ENCODE data around the gene SEPTIN2.

The SEPTIN2 gene

DNA sequence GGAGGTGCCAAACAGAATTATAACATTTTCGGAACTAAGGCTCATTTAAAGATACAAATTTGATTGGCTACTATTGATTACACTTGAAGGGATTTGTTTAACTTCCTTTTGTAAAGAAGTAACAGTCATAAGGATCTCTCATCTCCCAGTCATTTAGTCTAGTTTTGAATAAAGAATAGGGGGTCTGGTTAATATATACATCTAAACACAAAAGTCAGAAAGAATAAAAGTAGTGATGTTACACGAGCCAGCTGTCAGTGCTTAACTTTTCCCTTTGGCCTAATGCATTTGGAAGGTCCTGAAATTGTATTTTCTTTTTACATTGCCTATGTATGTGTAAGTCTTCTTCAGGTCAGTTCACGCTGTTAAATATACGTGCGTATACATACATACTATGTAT, 8.1 kb downstream of the SEPTIN2 start:
- Histone ChIP-seq H3K4me1 (ENCODE audit: insufficient read depth, insufficient read length) (no peaks in the 10 kb centered on the region), H3K36me3 (ENCODE audit: insufficient read depth, insufficient read length, low read length) (peaks cover 66% of the 10 kb centered on the region), H3K9ac (ENCODE audit: insufficient read length, low read depth) (no peak overlapping the region), H3K4me3 (ENCODE audit: insufficient read length, low read depth) (no peak overlapping the region), H3K9me3 (ENCODE audit: insufficient read depth, low read length) (no peaks in the 10 kb centered on the region), H3K27me3 (ENCODE audit: insufficient read depth, insufficient read length) (no peaks in the 10 kb centered on the region)
- TF ChIP-seq YY1 (IDR thresholded peaks at IDR 0.05; ENCODE audit: insufficient read depth, insufficient read length): no peak
- no peak for TF ChIP-seq SUZ12 (IDR thresholded peaks at IDR 0.05; ENCODE audit: extremely low read depth, insufficient read depth, insufficient read length)
- no peak for TF ChIP-seq ZNF274 (IDR thresholded peaks at IDR 0.05; ENCODE audit: low read depth, low read length)
- DNase-seq (ENCODE audit: low read depth, low spot score): no peak

DNA sequence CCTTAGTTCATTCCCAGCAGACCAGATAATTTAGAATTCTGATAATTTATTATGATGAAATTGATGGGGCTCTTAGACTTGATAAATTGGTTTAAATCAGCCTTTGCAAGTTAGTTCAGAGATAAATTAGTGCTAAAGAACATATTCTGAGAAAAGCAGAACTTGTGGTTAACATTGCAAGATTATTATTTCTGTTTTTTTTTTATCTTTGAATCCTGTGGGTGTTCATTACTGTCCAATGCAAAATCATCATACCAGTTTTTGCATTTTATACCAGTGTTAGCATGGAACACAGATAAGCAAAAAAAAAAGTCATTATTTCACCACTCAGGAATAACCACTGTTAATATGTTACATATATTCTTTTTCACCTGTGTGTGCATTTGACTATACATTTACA, 9.1 kb downstream of the SEPTIN2 start:
- DNase-seq (ENCODE audit: low read depth, low spot score): no peak
- Histone ChIP-seq H3K9me3 (ENCODE audit: insufficient read depth, low read length) (no peaks in the 10 kb centered on the region), H3K4me1 (ENCODE audit: insufficient read depth, insufficient read length) (no peaks in the 10 kb centered on the region), H3K36me3 (ENCODE audit: insufficient read depth, insufficient read length, low read length) (peaks cover 69% of the 10 kb centered on the region), H3K4me3 (ENCODE audit: insufficient read length, low read depth) (no peak overlapping the region), H3K9ac (ENCODE audit: insufficient read length, low read depth) (no peak overlapping the region), H3K27me3 (ENCODE audit: insufficient read depth, insufficient read length) (no peaks in the 10 kb centered on the region)
- no peak for TF ChIP-seq YY1 (IDR thresholded peaks at IDR 0.05; ENCODE audit: insufficient read depth, insufficient read length)
- no peak for TF ChIP-seq ZNF274 (IDR thresholded peaks at IDR 0.05; ENCODE audit: low read depth, low read length)
- TF ChIP-seq SUZ12 (IDR thresholded peaks at IDR 0.05; ENCODE audit: extremely low read depth, insufficient read depth, insufficient read length): no peak

DNA sequence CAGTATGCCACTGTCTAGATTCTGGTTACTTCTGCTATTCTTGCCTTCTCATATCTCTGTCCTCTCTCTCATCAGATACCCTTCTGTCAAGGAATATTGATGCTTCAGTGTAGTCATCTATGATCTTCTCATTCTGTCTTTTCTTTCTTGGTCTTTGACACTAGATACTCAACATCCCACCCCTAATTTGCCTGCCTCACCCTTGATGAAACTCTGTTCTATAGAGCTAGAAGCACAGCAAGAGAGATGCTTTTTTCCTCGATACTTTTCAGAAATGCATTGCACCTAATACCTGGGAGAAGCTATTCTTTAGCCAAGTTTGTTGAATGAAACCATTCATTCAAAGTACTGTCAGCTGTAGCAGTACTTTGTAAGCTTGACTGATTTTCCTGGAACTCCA, 9.5 kb downstream of the SEPTIN2 start:
- no peak for DNase-seq (ENCODE audit: low read depth, low spot score)
- no peak overlapping the region for H3K9ac ChIP-seq (ENCODE audit: insufficient read length, low read depth)
- no peak for TF ChIP-seq YY1 (IDR thresholded peaks at IDR 0.05; ENCODE audit: insufficient read depth, insufficient read length)
- TF ChIP-seq ZNF274 (IDR thresholded peaks at IDR 0.05; ENCODE audit: low read depth, low read length): no peak
- TF ChIP-seq SUZ12 (IDR thresholded peaks at IDR 0.05; ENCODE audit: extremely low read depth, insufficient read depth, insufficient read length): no peak

DNA sequence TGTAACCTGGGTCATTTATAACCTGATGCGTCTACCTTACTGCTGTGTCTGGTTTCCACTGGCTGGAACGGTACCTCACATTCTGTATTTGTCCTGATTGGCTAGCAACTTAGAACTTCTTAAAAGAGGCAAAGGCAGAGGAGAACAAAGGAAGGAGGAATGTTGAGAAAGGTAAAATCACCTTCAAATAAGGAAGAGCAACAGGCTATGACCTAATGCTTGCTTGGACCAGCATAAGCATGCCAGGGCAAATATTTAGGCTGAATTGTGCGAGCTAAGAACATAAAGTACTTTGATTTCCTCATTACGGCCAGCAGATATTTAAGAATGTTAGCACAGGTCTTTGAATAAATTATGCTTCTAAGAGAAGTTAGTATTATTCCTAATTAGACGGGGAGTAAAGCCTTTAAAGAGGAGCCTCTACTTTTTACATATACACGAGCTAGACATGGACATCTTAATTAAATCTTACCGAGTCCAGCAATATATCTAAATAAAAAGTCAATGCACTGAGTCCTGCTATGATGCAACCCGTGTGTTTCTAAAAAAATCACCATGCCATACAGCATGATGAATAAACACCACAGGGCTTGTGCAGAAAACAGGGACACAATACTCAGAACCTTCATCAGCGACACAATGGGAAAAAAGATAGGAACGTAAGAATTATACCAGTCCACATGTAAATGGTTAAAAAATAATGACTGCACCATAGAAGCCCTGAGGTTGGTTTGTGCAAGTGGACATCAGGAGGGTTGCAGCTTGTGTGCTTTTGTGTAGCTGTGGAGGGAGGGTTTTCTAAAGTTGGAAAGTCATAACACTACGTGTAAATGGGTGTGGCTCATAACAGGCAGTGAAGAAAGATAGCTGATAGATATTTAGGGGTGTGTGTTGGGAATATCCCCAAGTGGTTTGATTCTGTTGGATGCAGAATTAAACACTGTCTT, 14.2 kb downstream of the SEPTIN2 start:
- TF ChIP-seq ZNF274 (IDR thresholded peaks at IDR 0.05; ENCODE audit: low read depth, low read length): no peak
- TF ChIP-seq YY1 (IDR thresholded peaks at IDR 0.05; ENCODE audit: insufficient read depth, insufficient read length): no peak
- no peak for TF ChIP-seq SUZ12 (IDR thresholded peaks at IDR 0.05; ENCODE audit: extremely low read depth, insufficient read depth, insufficient read length)
- Histone ChIP-seq H3K4me3 (ENCODE audit: insufficient read length, low read depth) (no peak overlapping the region), H3K4me1 (ENCODE audit: insufficient read depth, insufficient read length) (no peaks in the 10 kb centered on the region), H3K36me3 (ENCODE audit: insufficient read depth, insufficient read length, low read length) (peaks cover 84% of the 10 kb centered on the region), H3K9ac (ENCODE audit: insufficient read length, low read depth) (no peak overlapping the region), H3K27me3 (ENCODE audit: insufficient read depth, insufficient read length) (no peaks in the 10 kb centered on the region), H3K9me3 (ENCODE audit: insufficient read depth, low read length) (no peaks in the 10 kb centered on the region)
- no peak for DNase-seq (ENCODE audit: low read depth, low spot score)

More for the DNA sequence above, 9.5 kb downstream of the SEPTIN2 start:
- Histone ChIP-seq H3K4me1 (ENCODE audit: insufficient read depth, insufficient read length) (no peaks in the 10 kb centered on the region), H3K27me3 (ENCODE audit: insufficient read depth, insufficient read length) (no peaks in the 10 kb centered on the region), H3K4me3 (ENCODE audit: insufficient read length, low read depth) (no peak overlapping the region), H3K36me3 (ENCODE audit: insufficient read depth, insufficient read length, low read length) (peaks cover 73% of the 10 kb centered on the region), H3K9me3 (ENCODE audit: insufficient read depth, low read length) (no peaks in the 10 kb centered on the region)

DNA sequence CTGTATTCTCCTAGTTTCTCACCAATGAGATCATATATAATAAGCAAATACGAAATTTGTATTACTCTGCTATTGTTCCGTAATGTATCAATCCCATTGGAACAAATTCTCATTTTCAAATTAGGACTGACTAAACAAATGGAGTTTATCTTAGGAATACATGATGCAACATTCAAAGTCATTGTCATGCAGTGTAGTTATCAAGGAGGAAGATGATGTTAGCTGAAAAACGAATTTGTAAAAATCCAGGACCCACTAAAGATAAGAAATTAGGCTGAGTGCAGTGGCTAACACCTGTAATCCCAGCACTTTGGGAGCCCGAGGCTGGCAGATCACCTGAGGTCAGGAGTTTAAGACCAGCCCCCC, 14.9 kb downstream of the SEPTIN2 start:
- Histone ChIP-seq H3K36me3 (ENCODE audit: insufficient read depth, insufficient read length, low read length) (peaks cover 85% of the 10 kb centered on the region), H3K4me3 (ENCODE audit: insufficient read length, low read depth) (no peak overlapping the region), H3K4me1 (ENCODE audit: insufficient read depth, insufficient read length) (no peaks in the 10 kb centered on the region), H3K9ac (ENCODE audit: insufficient read length, low read depth) (no peak overlapping the region), H3K27me3 (ENCODE audit: insufficient read depth, insufficient read length) (no peaks in the 10 kb centered on the region), H3K9me3 (ENCODE audit: insufficient read depth, low read length) (no peaks in the 10 kb centered on the region)
- TF ChIP-seq YY1 (IDR thresholded peaks at IDR 0.05; ENCODE audit: insufficient read depth, insufficient read length) (no peak), SUZ12 (IDR thresholded peaks at IDR 0.05; ENCODE audit: extremely low read depth, insufficient read depth, insufficient read length) (no peak), ZNF274 (IDR thresholded peaks at IDR 0.05; ENCODE audit: low read depth, low read length) (no peak)
- no peak for DNase-seq (ENCODE audit: low read depth, low spot score)

DNA sequence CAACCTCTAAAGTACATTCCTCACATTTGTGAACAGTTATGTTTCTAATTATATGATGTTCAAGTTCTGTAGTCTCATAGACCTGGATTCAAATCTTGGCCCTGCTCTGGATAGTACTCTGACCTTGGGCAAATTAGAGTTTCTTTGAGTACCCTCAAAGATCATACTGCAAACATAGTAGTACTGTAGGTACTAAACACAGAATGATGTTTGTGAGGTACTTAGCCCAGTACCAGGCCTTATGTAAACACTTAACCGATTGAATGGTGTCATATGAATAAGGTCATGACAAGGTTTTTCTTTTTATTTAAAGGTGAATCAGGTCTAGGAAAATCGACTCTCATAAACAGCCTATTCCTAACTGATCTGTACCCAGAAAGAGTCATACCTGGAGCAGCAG, 19.1 kb downstream of the SEPTIN2 start:
- Histone ChIP-seq H3K4me1 (ENCODE audit: insufficient read depth, insufficient read length) (peaks cover 3% of the 10 kb centered on the region), H3K27me3 (ENCODE audit: insufficient read depth, insufficient read length) (no peaks in the 10 kb centered on the region), H3K9me3 (ENCODE audit: insufficient read depth, low read length) (no peaks in the 10 kb centered on the region), H3K9ac (ENCODE audit: insufficient read length, low read depth) (no peak overlapping the region), H3K4me3 (ENCODE audit: insufficient read length, low read depth) (no peak overlapping the region), H3K36me3 (ENCODE audit: insufficient read depth, insufficient read length, low read length) (peaks cover 85% of the 10 kb centered on the region)
- TF ChIP-seq YY1 (IDR thresholded peaks at IDR 0.05; ENCODE audit: insufficient read depth, insufficient read length) (no peak), ZNF274 (IDR thresholded peaks at IDR 0.05; ENCODE audit: low read depth, low read length) (no peak), SUZ12 (IDR thresholded peaks at IDR 0.05; ENCODE audit: extremely low read depth, insufficient read depth, insufficient read length) (no peak)
- DNase-seq (ENCODE audit: low read depth, low spot score): no peak

DNA sequence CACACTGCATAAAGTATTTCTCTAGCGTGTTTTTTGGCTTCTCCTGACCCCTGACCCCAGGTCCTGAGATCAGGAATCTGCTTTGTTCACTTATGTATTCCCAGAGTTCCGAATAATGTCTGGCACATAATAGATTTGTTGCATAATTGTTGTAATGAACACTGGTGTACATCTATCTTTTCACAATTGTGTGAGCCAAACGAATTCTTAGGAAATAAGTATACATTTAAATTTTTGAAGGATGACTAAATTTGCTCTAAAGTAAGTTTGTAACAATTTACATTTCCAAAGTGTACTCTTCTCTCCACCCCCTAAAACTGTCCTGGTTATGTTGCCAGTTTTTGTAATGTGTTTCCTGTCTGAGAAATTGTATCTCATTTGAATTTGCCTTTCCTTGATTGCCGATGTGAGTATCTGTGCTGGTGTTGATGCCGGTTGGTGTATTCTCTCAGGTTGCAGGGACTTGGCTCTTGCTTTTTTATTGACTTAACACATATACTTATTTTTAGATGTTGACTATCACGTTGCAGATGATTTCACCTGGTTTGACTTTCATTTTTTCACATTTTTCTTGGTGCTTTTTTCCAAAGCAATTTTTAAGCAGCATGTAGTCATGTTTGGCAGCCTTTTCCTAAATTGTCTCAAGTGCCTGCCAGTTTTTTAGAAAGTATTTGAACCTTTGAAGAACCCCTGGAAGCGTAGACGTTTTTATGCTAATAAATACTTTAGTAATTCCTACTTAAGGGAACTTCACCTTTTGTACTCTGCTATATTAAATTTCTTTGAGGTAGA, 24.3 kb downstream of the SEPTIN2 start:
- H3K27me3 ChIP-seq (ENCODE audit: insufficient read depth, insufficient read length): no peaks in the 10 kb centered on the region
- no peak for DNase-seq (ENCODE audit: low read depth, low spot score)
- TF ChIP-seq ZNF274 (IDR thresholded peaks at IDR 0.05; ENCODE audit: low read depth, low read length) (no peak), SUZ12 (IDR thresholded peaks at IDR 0.05; ENCODE audit: extremely low read depth, insufficient read depth, insufficient read length) (no peak), YY1 (IDR thresholded peaks at IDR 0.05; ENCODE audit: insufficient read depth, insufficient read length) (no peak)
- H3K4me1 ChIP-seq (ENCODE audit: insufficient read depth, insufficient read length): peaks cover 3% of the 10 kb centered on the region
- no peak overlapping the region for H3K4me3 ChIP-seq (ENCODE audit: insufficient read length, low read depth)
- H3K9ac ChIP-seq (ENCODE audit: insufficient read length, low read depth): no peak overlapping the region
- peaks cover 93% of the 10 kb centered on the region for H3K36me3 ChIP-seq (ENCODE audit: insufficient read depth, insufficient read length, low read length)
- no peaks in the 10 kb centered on the region for H3K9me3 ChIP-seq (ENCODE audit: insufficient read depth, low read length)

Data from NT2/D1 (cell line).